Activated naive CD8-positive, alpha-beta T cell (primary cell): ENCODE data around the gene ESYT2.
A peak's percentile ranks its signal among the peaks of the same experiment; 100 is the strongest.

Experiments
- H3K27ac Mint-ChIP-seq: one replicate; pipeline ENCODE4 v1.8.0; 2021; ENCODE audit warnings: mixed read lengths
- H3K27me3 Mint-ChIP-seq: one replicate; pipeline ENCODE4 v1.8.0; 2021; ENCODE audit warnings: mixed read lengths
- H3K36me3 Mint-ChIP-seq: one replicate; pipeline ENCODE4 v1.8.0; 2021; ENCODE audit warnings: mixed read lengths
- H3K4me1 Mint-ChIP-seq: one replicate; pipeline ENCODE4 v1.8.0; 2021; ENCODE audit warnings: low read depth, mixed read lengths
- H3K4me3 Mint-ChIP-seq: one replicate; pipeline ENCODE4 v1.8.0; 2021; ENCODE audit warnings: mild to moderate bottlenecking, mixed read lengths
- H3K9me3 Mint-ChIP-seq: one replicate; pipeline ENCODE4 v1.8.0; 2021; ENCODE audit warnings: low read depth, mixed read lengths

The ESYT2 gene

GRCh38 chr7:158808126-158808525 is 21.2 kb downstream of the ESYT2 start:
- peak overlapping the region; percentile 23 for H3K4me3 Mint-ChIP-seq
- H3K27me3 Mint-ChIP-seq = no peaks in the 10 kb centered on the region
- no peaks in the 10 kb centered on the region for H3K9me3 Mint-ChIP-seq
- peaks cover 72% of the 10 kb centered on the region for H3K4me1 Mint-ChIP-seq
- H3K27ac Mint-ChIP-seq = peak overlapping the region; percentile 66
- peaks cover 20% of the 10 kb centered on the region for H3K36me3 Mint-ChIP-seq

- no peaks in the 10 kb centered on the region for H3K27me3 Mint-ChIP-seq
- no peak overlapping the region for H3K4me3 Mint-ChIP-seq
- H3K9me3 Mint-ChIP-seq = no peaks in the 10 kb centered on the region
- peaks cover 18% of the 10 kb centered on the region for H3K36me3 Mint-ChIP-seq
- peak overlapping the region; percentile 23 for H3K27ac Mint-ChIP-seq
- H3K4me1 Mint-ChIP-seq = peaks cover 70% of the 10 kb centered on the region
Measured at GRCh38 chr7:158805937-158806336, 23.4 kb downstream of the ESYT2 start.

GRCh38 chr7:158805414-158805813 is 23.9 kb downstream of the ESYT2 start:
- Mint-ChIP-seq H3K9me3 (no peaks in the 10 kb centered on the region), H3K27ac (peak overlapping the region; percentile 23), H3K4me3 (no peak overlapping the region), H3K36me3 (peaks cover 18% of the 10 kb centered on the region), H3K4me1 (peaks cover 67% of the 10 kb centered on the region), H3K27me3 (no peaks in the 10 kb centered on the region)

GRCh38 chr7:158804335-158804734 is 25.0 kb downstream of the ESYT2 start:
- Mint-ChIP-seq H3K4me1 (peaks cover 64% of the 10 kb centered on the region), H3K4me3 (no peak overlapping the region), H3K27ac (peak overlapping the region; percentile 23), H3K9me3 (no peaks in the 10 kb centered on the region), H3K36me3 (peaks cover 14% of the 10 kb centered on the region), H3K27me3 (no peaks in the 10 kb centered on the region)

- Mint-ChIP-seq H3K4me1 (peaks cover 67% of the 10 kb centered on the region), H3K27ac (peak overlapping the region; percentile 90), H3K4me3 (no peak overlapping the region), H3K9me3 (no peaks in the 10 kb centered on the region), H3K27me3 (no peaks in the 10 kb centered on the region), H3K36me3 (peaks cover 16% of the 10 kb centered on the region)
Measured at GRCh38 chr7:158803367-158803969, 25.8 kb downstream of the ESYT2 start.

GRCh38 chr7:158802535-158803366 is 26.6 kb downstream of the ESYT2 start:
- Mint-ChIP-seq H3K4me1 (peaks cover 63% of the 10 kb centered on the region), H3K9me3 (no peaks in the 10 kb centered on the region), H3K4me3 (peak overlapping the region; percentile 17), H3K27ac (peak overlapping the region; percentile 90), H3K27me3 (no peaks in the 10 kb centered on the region), H3K36me3 (peaks cover 13% of the 10 kb centered on the region)

GRCh38 chr7:158798741-158799140 is 30.6 kb downstream of the ESYT2 start:
- H3K36me3 Mint-ChIP-seq = peaks cover 7% of the 10 kb centered on the region
- H3K4me3 Mint-ChIP-seq = no peak overlapping the region
- no peaks in the 10 kb centered on the region for H3K9me3 Mint-ChIP-seq
- peak overlapping the region; percentile 61 for H3K27ac Mint-ChIP-seq
- H3K27me3 Mint-ChIP-seq = no peaks in the 10 kb centered on the region
- peaks cover 49% of the 10 kb centered on the region for H3K4me1 Mint-ChIP-seq

- H3K27ac Mint-ChIP-seq = peak overlapping the region; percentile 46
Measured at GRCh38 chr7:158796667-158797066, 32.6 kb downstream of the ESYT2 start.

GRCh38 chr7:158795272-158795671 is 34.0 kb downstream of the ESYT2 start:
- Mint-ChIP-seq H3K4me3 (no peak overlapping the region), H3K9me3 (no peaks in the 10 kb centered on the region), H3K27ac (no peak overlapping the region), H3K27me3 (no peaks in the 10 kb centered on the region), H3K36me3 (peaks cover 7% of the 10 kb centered on the region), H3K4me1 (peaks cover 26% of the 10 kb centered on the region)

More at GRCh38 chr7:158796667-158797066, 32.6 kb downstream of the ESYT2 start:
- no peaks in the 10 kb centered on the region for H3K27me3 Mint-ChIP-seq
- H3K4me3 Mint-ChIP-seq = no peak overlapping the region
- peaks cover 32% of the 10 kb centered on the region for H3K4me1 Mint-ChIP-seq
- H3K9me3 Mint-ChIP-seq = no peaks in the 10 kb centered on the region
- H3K36me3 Mint-ChIP-seq = peaks cover 7% of the 10 kb centered on the region

- H3K4me3 Mint-ChIP-seq = no peak overlapping the region
Measured at GRCh38 chr7:158791107-158791506, 38.2 kb downstream of the ESYT2 start.

GRCh38 chr7:158789842-158790241 is 39.5 kb downstream of the ESYT2 start:
- H3K27me3 Mint-ChIP-seq = no peaks in the 10 kb centered on the region
- peaks cover 3% of the 10 kb centered on the region for H3K36me3 Mint-ChIP-seq
- H3K4me3 Mint-ChIP-seq = no peak overlapping the region
- no peaks in the 10 kb centered on the region for H3K9me3 Mint-ChIP-seq
- peak overlapping the region; percentile 72 for H3K27ac Mint-ChIP-seq
- peaks cover 8% of the 10 kb centered on the region for H3K4me1 Mint-ChIP-seq

More at GRCh38 chr7:158791107-158791506, 38.2 kb downstream of the ESYT2 start:
- H3K9me3 Mint-ChIP-seq = no peaks in the 10 kb centered on the region
- peaks cover 8% of the 10 kb centered on the region for H3K4me1 Mint-ChIP-seq
- peaks cover 3% of the 10 kb centered on the region for H3K36me3 Mint-ChIP-seq
- H3K27me3 Mint-ChIP-seq = no peaks in the 10 kb centered on the region
- peak overlapping the region; percentile 77 for H3K27ac Mint-ChIP-seq

- Mint-ChIP-seq H3K4me1 (peaks cover 8% of the 10 kb centered on the region), H3K4me3 (no peak overlapping the region), H3K27ac (peak overlapping the region; percentile 82), H3K36me3 (peaks cover 3% of the 10 kb centered on the region), H3K27me3 (no peaks in the 10 kb centered on the region), H3K9me3 (no peaks in the 10 kb centered on the region)
Measured at GRCh38 chr7:158786898-158787297, 42.4 kb downstream of the ESYT2 start.

GRCh38 chr7:158784270-158784669 is 45.0 kb downstream of the ESYT2 start:
- Mint-ChIP-seq H3K9me3 (no peaks in the 10 kb centered on the region), H3K4me1 (peaks cover 4% of the 10 kb centered on the region)

GRCh38 chr7:158783595-158783994 is 45.7 kb downstream of the ESYT2 start:
- Mint-ChIP-seq H3K4me3 (no peak overlapping the region), H3K27me3 (no peaks in the 10 kb centered on the region), H3K36me3 (peaks cover 4% of the 10 kb centered on the region), H3K27ac (no peak overlapping the region), H3K4me1 (peaks cover 4% of the 10 kb centered on the region), H3K9me3 (no peaks in the 10 kb centered on the region)

More at GRCh38 chr7:158784270-158784669, 45.0 kb downstream of the ESYT2 start:
- Mint-ChIP-seq H3K36me3 (peaks cover 3% of the 10 kb centered on the region), H3K27ac (no peak overlapping the region), H3K27me3 (no peaks in the 10 kb centered on the region), H3K4me3 (no peak overlapping the region)

- no peak overlapping the region for H3K4me3 Mint-ChIP-seq
- peaks cover 6% of the 10 kb centered on the region for H3K4me1 Mint-ChIP-seq
- peaks cover 6% of the 10 kb centered on the region for H3K36me3 Mint-ChIP-seq
- H3K9me3 Mint-ChIP-seq = no peaks in the 10 kb centered on the region
- H3K27ac Mint-ChIP-seq = no peak overlapping the region
- H3K27me3 Mint-ChIP-seq = no peaks in the 10 kb centered on the region
Measured at GRCh38 chr7:158782761-158783401, 46.4 kb downstream of the ESYT2 start.
